Measurements from ENCODE around the gene PLPP1.

PLPP1 gene

DNA sequence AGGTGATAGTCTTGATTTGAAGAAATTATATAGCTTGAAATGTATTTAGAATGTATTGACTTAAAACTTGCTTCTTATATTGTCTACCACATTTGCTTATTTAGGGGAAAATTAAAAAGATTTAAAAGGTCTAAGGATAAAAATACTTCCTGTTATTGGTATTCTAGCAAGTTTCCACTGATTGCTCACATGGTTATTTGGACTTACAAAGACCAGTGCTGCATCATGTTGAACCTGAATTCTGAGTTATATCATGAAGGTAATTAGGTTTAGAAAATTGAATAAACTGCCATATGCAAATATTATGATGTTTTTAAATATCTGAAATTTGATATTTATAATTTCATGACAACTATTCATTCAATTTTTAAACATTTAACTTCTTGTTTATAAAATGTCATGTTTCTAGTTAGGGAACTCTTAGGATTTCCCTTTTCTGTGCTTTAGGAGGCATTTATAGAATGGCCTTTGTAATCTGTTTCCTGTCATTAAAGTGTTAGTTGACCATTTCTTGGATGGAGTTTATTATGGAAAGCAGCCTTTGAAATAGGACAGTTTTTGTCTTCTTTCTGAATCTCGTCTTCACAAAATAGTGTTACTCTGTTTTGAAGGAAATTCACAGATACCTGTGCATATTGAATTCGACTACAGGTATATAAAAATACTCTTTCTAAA lies 141.1 kb downstream of the PLPP1 start:
- DNase-seq: no peak

DNA sequence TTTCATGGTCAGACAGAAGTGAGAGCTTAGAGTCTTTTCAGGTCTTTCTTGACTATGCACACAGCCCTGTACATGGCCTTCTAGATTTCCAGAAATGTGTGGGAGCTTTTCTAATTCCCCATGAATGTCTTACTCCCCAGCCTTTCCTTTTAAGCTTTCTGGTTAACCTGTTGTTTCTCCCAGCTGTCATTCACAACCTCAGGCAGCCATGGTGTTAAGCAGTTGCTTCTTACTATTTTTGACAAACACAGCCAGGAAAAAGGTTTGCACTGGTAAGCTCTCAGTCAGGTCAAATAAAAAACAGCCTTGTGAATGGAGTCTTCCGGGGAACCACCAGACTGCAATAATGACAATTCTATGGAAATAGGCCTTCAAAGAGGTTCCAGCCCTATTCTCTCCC lies 142.1 kb downstream of the PLPP1 start:
- DNase-seq: no peak

DNA sequence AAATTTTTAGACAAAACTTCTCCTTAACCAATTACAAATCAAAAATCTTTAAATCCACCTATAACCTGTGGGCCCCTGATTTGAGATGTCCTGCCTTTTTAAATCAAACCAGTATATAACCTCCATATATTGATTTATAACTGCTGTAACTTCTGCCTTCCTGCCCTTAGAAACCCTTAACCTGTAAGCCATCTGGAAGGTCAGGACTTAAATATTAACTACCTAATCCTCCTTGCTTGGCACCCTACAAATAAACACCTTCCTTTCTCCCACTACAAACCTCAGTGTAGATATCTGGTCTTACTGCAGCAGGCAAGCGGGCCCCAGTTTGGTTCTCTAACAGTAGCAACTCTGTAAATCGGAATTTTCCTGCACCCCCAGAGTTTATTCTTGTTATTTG lies 143.1 kb downstream of the PLPP1 start:
- no peak for DNase-seq

DNA sequence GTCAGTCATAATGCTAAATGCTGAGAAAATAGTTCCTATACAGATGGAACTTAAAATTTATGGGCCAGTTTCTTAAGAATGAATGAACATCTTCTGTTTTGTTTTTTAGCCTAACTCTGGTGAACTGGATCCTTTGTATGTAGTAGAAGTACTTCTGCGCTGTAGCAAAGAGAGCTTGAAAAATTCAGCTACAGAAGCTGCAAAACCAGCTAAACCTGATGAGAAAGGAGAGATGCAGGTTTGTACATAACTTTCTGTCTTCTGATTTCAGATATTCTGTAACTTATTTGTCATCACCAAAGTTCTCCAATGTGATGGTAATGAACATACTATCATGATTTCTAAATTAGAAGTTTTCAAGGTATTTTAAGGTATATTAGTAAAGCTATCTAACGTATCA lies 146.9 kb downstream of the PLPP1 start:
- DNase-seq: no peak

DNA sequence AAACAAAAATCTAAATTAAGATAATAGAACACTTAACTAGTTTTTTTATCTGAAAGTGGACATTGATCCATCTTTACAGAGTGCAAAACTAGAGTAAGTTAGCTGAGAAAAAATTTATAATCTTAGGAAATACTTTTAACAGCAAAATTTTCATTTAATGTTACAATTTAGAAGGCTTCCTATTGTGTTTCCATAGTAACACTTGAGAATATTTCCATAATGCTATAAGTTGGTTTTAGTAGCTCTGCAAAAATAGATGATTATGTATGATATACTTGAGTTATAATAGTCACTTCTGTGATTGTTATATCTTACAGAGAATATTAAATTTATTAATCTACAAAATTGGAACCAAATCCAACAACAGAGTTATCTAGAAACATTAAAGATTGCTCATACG lies 148.4 kb downstream of the PLPP1 start:
- no peak for DNase-seq

DNA sequence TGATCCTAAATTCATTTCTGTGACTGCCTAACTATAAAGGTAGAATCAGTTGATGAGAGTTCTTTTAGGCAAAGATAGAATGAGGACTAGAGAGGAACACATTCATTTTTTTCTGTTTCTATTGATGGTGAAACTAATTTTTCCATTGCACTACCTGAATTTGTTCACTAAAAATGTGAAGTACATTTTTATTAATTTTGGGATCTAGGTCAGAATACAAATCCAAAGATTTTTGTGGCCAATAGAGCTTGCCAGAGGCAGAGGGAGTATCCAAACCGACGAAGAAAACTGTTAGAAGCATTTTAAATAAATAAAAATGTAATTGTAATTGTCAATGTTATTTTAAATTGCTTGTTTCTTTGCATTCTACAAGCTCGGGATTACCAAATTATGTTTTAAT lies 148.9 kb downstream of the PLPP1 start:
- no peak for DNase-seq

DNA sequence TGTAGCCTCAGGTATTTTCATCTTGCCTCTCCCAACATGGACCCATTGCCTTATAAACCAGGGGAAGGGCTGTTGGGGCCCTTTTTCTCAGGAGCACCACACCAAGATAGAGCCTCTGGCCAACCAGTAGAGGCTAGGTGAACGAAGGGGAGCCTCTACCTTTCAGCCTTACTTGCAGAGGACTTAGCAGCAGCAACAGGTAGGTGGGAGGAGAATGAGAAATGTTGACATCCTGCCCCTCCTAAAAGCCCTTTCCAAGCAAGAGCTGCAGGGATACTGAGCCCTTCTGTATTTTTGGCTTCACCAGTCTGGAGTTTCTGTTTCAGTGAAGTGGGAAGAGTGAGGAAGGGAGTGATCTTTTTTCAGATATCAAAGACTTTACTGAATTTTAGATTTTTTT lies 149.5 kb downstream of the PLPP1 start:
- DNase-seq: no peak

DNA sequence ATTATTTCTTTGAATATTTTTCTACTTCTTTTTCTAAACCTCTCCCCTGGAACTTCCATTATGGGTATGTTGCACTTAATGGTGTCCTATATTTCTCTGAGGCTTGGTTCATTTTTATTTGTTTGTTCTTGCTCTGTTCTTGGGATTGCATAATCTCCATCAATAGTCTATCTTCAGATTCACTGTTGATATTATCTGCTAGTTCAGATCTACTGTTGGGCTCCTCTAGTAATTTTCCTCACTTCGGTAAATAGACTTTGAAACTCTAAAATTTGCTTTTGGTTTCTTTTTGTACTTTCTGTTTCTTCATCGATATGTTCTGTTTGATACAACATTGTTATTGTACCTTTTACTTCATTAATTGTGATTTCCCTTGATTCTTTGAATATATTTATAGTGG lies 150.7 kb downstream of the PLPP1 start:
- no peak for DNase-seq

DNA sequence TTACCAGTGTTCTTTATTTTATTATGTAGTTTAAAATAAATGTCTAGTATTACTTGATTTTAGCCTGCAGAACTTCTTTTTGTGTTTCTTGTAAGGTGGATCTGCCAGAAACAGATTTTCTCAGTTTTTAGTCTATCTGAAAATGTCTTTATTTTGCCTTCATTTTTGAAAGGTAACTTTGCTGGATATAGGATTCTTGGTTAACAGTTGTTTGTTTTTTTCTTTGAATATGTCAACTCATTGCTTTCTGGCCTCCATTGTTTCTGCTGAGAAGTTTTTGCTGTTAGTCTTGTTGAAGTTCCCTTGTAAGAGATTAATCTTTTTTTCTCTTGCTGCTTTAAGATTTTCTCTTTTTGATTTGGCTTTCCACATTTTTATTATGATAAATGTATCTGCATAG lies 151.5 kb downstream of the PLPP1 start:
- no peak for DNase-seq

DNA sequence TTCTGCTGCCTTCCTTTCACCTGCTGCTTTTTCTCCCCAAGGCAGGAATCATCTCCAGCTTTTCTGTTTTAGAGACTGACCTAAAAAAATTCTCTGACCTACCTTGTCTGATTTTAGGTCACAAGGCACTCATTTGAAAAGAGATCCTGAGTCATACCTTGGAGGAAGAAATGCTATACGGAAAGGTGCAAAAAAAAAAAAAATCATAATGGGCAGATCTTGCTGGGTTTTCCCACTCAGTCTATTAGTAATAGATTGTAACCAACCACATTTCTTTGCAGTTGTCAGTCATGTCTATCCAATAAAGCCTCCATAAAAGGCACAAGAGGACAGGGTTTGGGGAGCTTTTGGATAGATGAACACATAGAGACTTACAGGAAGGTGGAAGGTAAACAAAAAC lies 157.0 kb downstream of the PLPP1 start:
- DNase-seq: no peak
